CD14-positive monocyte (primary cell): ENCODE results near the gene GRN. TPM values are rescaled to one million over a fixed set of nuclear protein-coding genes. Genes with fewer than 3 reads are reported as not detected.

Experiments used
- DNase-seq, 3 donors: peaks; one replicate each; pipeline ENCODE4 v3.0.0-alpha.2; 2011 to 2022
- H2AFZ ChIP-seq: 2 replicates; pipeline ENCODE4 v1.6.0; 2012; ENCODE audit warnings: mild to moderate bottlenecking, low read depth, low read length, inconsistent platforms; ENCODE audit not compliant: insufficient read depth, poor library complexity, severe bottlenecking
- H3K27ac ChIP-seq, 2 donors: 1 replicate in 1 of 2; 2 replicates in 1 of 2; pipeline ENCODE4 v1.5.1; 2012 to 2013; ENCODE audit warnings: low read length in 2 of 2, control low read depth in 1 of 2, inconsistent platforms in 1 of 2, low read depth in 1 of 2, mild to moderate bottlenecking in 1 of 2
- H3K27me3 ChIP-seq, 2 donors: one replicate each; pipeline versions ENCODE4 v1.6.0 to v1.6.1; 2011 to 2013; ENCODE audit warnings: low read length in 2 of 2; ENCODE audit not compliant: control insufficient read depth in 2 of 2, insufficient read depth in 2 of 2
- H3K36me3 ChIP-seq, 2 donors: replicated peaks in 1 of 2; 1 replicate in 1 of 2; 2 replicates in 1 of 2; pipeline versions ENCODE4 v1.5.1 to v1.6.1; 2012 to 2013; ENCODE audit warnings: low read length in 2 of 2, control low read depth in 1 of 2, inconsistent platforms in 1 of 2, mild to moderate bottlenecking in 1 of 2; ENCODE audit not compliant: insufficient read depth in 2 of 2, control insufficient read depth in 1 of 2
- H3K4me1 ChIP-seq, 2 donors: 1 replicate in 1 of 2; 2 replicates in 1 of 2; pipeline versions ENCODE4 v1.5.1 to v1.6.1; 2012 to 2013; ENCODE audit warnings: low read length in 2 of 2, control low read depth in 1 of 2, inconsistent platforms in 1 of 2, mild to moderate bottlenecking in 1 of 2, moderate library complexity in 1 of 2; ENCODE audit not compliant: insufficient read depth in 2 of 2, control insufficient read depth in 1 of 2
- H3K4me2 ChIP-seq: replicated peaks from 2 replicates; pipeline ENCODE3; 2012; ENCODE audit warnings: low read length, moderate library complexity, mild to moderate bottlenecking; ENCODE audit not compliant: poor library complexity, severe bottlenecking; ENCODE audit errors: extremely low read depth
- H3K4me3 ChIP-seq, 3 experiments: fragments of 200-600 bp in 1 of 3; sonication (generic) in 1 of 3; replicated peaks in 1 of 3; 1 replicate in 2 of 3; 2 replicates in 1 of 3; pipeline ENCODE4 v1.5.1; 2011 to 2013; ENCODE audit warnings: low read length in 3 of 3, mild to moderate bottlenecking in 3 of 3, control low read depth in 2 of 3, low read depth in 2 of 3, inconsistent platforms in 1 of 3, moderate library complexity in 1 of 3
- H3K79me2 ChIP-seq: 2 replicates; pipeline ENCODE4 v1.6.0; 2012; ENCODE audit warnings: mild to moderate bottlenecking, control low read depth, inconsistent platforms, low read length, moderate library complexity; ENCODE audit not compliant: insufficient read depth
- H3K9ac ChIP-seq: 2 replicates; pipeline ENCODE4 v1.6.0; 2017; ENCODE audit warnings: low read length, mild to moderate bottlenecking; ENCODE audit not compliant: insufficient read depth, poor library complexity, severe bottlenecking
- H3K9me3 ChIP-seq, 2 donors: replicated peaks in 1 of 2; 1 replicate in 1 of 2; 2 replicates in 1 of 2; pipeline versions ENCODE4 v1.5.1 to v1.6.1; 2012 to 2013; ENCODE audit warnings: low read length in 2 of 2, control low read depth in 1 of 2; ENCODE audit not compliant: control insufficient read depth in 1 of 2, insufficient read depth in 1 of 2
- H4K20me1 ChIP-seq: 2 replicates; pipeline ENCODE4 v1.6.0; 2012; ENCODE audit warnings: mild to moderate bottlenecking, low read length, control low read depth, moderate library complexity; ENCODE audit not compliant: insufficient read depth
- H3K27ac Mint-ChIP-seq, 7 donors: one replicate each; pipeline ENCODE4 v1.8.0; 2020; ENCODE audit warnings: mild to moderate bottlenecking in 7 of 7, mixed read lengths in 7 of 7, moderate library complexity in 6 of 7, inconsistent platforms in 2 of 7
- H3K27me3 Mint-ChIP-seq, 3 donors: one replicate each; pipeline ENCODE4 v1.8.0; 2021 to 2022; ENCODE audit warnings: low read depth in 3 of 3, mild to moderate bottlenecking in 3 of 3, mixed read lengths in 3 of 3, moderate library complexity in 3 of 3, inconsistent platforms in 1 of 3
- H3K36me3 Mint-ChIP-seq, 2 donors: one replicate each; pipeline ENCODE4 v1.8.0; 2020; ENCODE audit warnings: mixed read lengths in 2 of 2, inconsistent platforms in 1 of 2, mild to moderate bottlenecking in 1 of 2
- H3K4me1 Mint-ChIP-seq: one replicate; pipeline ENCODE4 v1.8.0; 2020; ENCODE audit warnings: mild to moderate bottlenecking, mixed read lengths
- H3K4me3 Mint-ChIP-seq, 2 donors: one replicate each; pipeline ENCODE4 v1.8.0; 2020; ENCODE audit warnings: mild to moderate bottlenecking in 2 of 2, mixed read lengths in 2 of 2, moderate library complexity in 1 of 2
- H3K9me3 Mint-ChIP-seq, 7 donors: one replicate each; pipeline ENCODE4 v1.8.0; 2020 to 2022; ENCODE audit warnings: mixed read lengths in 7 of 7, mild to moderate bottlenecking in 6 of 7, moderate library complexity in 6 of 7, inconsistent platforms in 2 of 7
- WGBS: methylation state at CpG from one replicate; pipeline ENCODE4 v1.1.5; 2013; ENCODE audit warnings: missing lambda C conversion rate; ENCODE audit not compliant: insufficient coverage; 5-methylcytosine and 5-hydroxymethylcytosine counted together
- intact Hi-C, 2 donors: fragments of 100-400 bp; cut with micrococcal nuclease; formaldehyde crosslinking; loops; one replicate each; pipeline versions ENCODE4 v1.15.0 to v1.15.1; 2023
- polyA plus RNA-seq, 3 donors: library from polyadenylated mRNA; depleted of rRNA in 1 of 3; unstranded in 2 of 3; stranded (reverse) in 1 of 3; fragments of 300-500 nt in 2 of 3; fragments of >200 nt in 1 of 3; fragmentation: Illumina TruSeq in 2 of 3; gene quantifications; 1 replicate in 2 of 3; 2 replicates in 1 of 3; pipeline ENCODE4 v1.2.3, GENCODE V29; 2012 to 2021
- TF ChIP-seq, protein P1 (sequence below): fragments of 200-600 bp; IDR thresholded peaks from one replicate; pipeline ENCODE4 v1.8.0; 2022; ENCODE audit warnings: antibody characterized with exemption, mild to moderate bottlenecking

The GRN gene
- polyA plus RNA-seq, 3 donors = 1,303 to 1,960 (median 1,361) TPM

DNA sequence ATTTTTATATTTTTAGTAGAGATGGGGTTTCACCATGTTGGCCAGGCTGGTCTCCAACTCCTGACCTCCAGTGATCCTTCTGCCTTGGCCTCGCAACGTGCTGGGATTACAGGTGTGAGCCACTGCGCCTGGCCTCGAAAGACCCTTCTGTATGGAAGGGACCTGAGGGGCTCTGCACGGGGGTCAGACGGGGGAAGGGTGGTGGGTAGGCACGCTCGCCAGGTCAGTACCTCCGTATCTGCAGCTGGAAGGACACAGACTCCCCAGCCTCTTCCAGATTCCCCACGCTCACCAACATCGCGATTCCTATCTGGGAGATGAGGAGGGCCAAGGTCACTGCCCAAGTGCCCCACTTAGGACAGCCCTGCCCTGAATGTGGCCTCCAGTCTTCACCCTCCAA, 31.7 kb downstream of the GRN start:
- Histone ChIP-seq H3K36me3 (no peaks in the 10 kb centered on the region), H2AFZ (no peak overlapping the region), H4K20me1 (no peaks in the 10 kb centered on the region), H3K9me3 (no peaks in the 10 kb centered on the region), H3K79me2 (no peaks in the 10 kb centered on the region), H3K27ac (no peak overlapping the region), H3K9ac (no peak overlapping the region), H3K27me3 (peaks cover 0 to 8% of the 10 kb centered on the region in 2 donors), H3K4me1 (no peaks in the 10 kb centered on the region), H3K4me3 (no peak overlapping the region), H3K4me2 (no peak overlapping the region)
- no peak for DNase-seq
- intact Hi-C loops = no loop called here
- TF ChIP-seq, protein P1, sequence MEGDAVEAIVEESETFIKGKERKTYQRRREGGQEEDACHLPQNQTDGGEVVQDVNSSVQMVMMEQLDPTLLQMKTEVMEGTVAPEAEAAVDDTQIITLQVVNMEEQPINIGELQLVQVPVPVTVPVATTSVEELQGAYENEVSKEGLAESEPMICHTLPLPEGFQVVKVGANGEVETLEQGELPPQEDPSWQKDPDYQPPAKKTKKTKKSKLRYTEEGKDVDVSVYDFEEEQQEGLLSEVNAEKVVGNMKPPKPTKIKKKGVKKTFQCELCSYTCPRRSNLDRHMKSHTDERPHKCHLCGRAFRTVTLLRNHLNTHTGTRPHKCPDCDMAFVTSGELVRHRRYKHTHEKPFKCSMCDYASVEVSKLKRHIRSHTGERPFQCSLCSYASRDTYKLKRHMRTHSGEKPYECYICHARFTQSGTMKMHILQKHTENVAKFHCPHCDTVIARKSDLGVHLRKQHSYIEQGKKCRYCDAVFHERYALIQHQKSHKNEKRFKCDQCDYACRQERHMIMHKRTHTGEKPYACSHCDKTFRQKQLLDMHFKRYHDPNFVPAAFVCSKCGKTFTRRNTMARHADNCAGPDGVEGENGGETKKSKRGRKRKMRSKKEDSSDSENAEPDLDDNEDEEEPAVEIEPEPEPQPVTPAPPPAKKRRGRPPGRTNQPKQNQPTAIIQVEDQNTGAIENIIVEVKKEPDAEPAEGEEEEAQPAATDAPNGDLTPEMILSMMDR = no peak
- H3K4me3 Mint-ChIP-seq = no peak overlapping the region
- peaks cover 12 to 29% (median 19%) of the 10 kb centered on the region in 3 donors for H3K27me3 Mint-ChIP-seq
- H3K27ac Mint-ChIP-seq = no peak overlapping the region
- no peaks in the 10 kb centered on the region for H3K4me1 Mint-ChIP-seq
- WGBS = 84% methylated on average over 7 of the region's 12 CpGs
- no peaks in the 10 kb centered on the region for H3K36me3 Mint-ChIP-seq
- H3K9me3 Mint-ChIP-seq = peaks cover 0 to 2% (median 0%) of the 10 kb centered on the region in 7 donors

DNA sequence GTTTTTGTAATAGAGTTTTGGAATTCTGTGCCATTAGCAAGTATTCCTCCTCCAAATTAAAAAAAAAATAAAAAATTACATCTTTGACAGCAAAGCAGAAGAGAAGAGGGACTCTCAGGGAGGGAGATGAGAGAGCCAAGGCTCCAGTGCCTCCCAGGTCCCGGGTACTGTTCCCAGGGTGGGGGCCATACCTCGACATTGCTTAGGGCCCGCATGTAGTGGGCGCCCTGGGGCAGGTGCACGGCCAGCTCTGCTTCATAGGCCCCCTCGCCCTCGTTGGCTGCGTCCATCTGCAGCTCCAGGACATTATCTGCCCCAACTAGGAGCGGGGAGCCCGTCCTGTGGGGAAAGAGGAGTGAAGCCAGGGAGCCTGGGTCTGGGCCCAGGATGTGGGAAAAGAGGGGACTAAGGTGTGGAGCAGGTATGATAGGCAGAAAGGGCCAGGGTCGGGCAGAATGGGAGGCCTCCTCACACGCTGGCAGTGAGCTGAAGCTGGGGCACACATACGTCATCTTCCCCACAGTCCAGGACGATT, 33.1 kb downstream of the GRN start:
- Histone ChIP-seq H3K27ac (no peak overlapping the region), H3K27me3 (peaks cover 0 to 10% of the 10 kb centered on the region in 2 donors), H3K79me2 (no peaks in the 10 kb centered on the region), H3K4me2 (no peak overlapping the region), H3K4me3 (no peak overlapping the region), H3K9me3 (no peaks in the 10 kb centered on the region), H2AFZ (no peak overlapping the region), H3K4me1 (no peaks in the 10 kb centered on the region), H3K36me3 (no peaks in the 10 kb centered on the region), H3K9ac (no peak overlapping the region), H4K20me1 (no peaks in the 10 kb centered on the region)
- H3K36me3 Mint-ChIP-seq = no peaks in the 10 kb centered on the region
- no peak overlapping the region for H3K4me3 Mint-ChIP-seq
- no peak overlapping the region for H3K27ac Mint-ChIP-seq
- TF ChIP-seq, protein P1 = no peak
- 94% methylated on average over 5 of the region's 14 CpGs for WGBS
- intact Hi-C loops = no loop called here
- H3K4me1 Mint-ChIP-seq = no peaks in the 10 kb centered on the region
- peaks cover 0 to 2% (median 0%) of the 10 kb centered on the region in 7 donors for H3K9me3 Mint-ChIP-seq
- DNase-seq = no peak
- H3K27me3 Mint-ChIP-seq = peaks cover 10 to 32% (median 19%) of the 10 kb centered on the region in 3 donors
